Activated CD4-positive, alpha-beta T cell treated with anti-CD3 and anti-CD28 coated beads for 48 hours (primary cell): Measurements from ENCODE around the gene OTOP2.

Source experiments
- DNase-seq: peaks from one replicate; pipeline ENCODE4 v3.0.0-alpha.2; 2020

Gene OTOP2

GRCh38 chr17:74924250-74924948 is at the start of gene OTOP2:
OTOP2 (plus strand) TSS chr17:74924273; CDS start chr17:74924633, 360 bp downstream.
- peak; percentile 27 for DNase-seq

- no peak for DNase-seq
Observed at GRCh38 chr17:74874615-74875037, 49.4 kb upstream of the OTOP2 start.

- no peak for DNase-seq
Observed at GRCh38 chr17:74875155-74875976, 48.7 kb upstream of the OTOP2 start.

- no peak for DNase-seq
Observed at GRCh38 chr17:74875977-74876593, 48.0 kb upstream of the OTOP2 start.

GRCh38 chr17:74877592-74878548 is 46.2 kb upstream of the OTOP2 start:
- no peak for DNase-seq

- DNase-seq: no peak
Observed at GRCh38 chr17:74878658-74879057, 45.4 kb upstream of the OTOP2 start.

GRCh38 chr17:74879308-74879707 is 44.8 kb upstream of the OTOP2 start:
- no peak for DNase-seq

GRCh38 chr17:74881073-74881472 is 43.0 kb upstream of the OTOP2 start:
- no peak for DNase-seq

GRCh38 chr17:74882517-74883240 is 41.4 kb upstream of the OTOP2 start:
- no peak for DNase-seq

- DNase-seq: no peak
Observed at GRCh38 chr17:74883241-74883745, 40.8 kb upstream of the OTOP2 start.

GRCh38 chr17:74888469-74888868 is 35.6 kb upstream of the OTOP2 start:
- no peak for DNase-seq

GRCh38 chr17:74890554-74890953 is 33.5 kb upstream of the OTOP2 start:
- DNase-seq: no peak

- DNase-seq: no peak
Observed at GRCh38 chr17:74892013-74892841, 31.8 kb upstream of the OTOP2 start.

GRCh38 chr17:74892974-74893911 is 30.8 kb upstream of the OTOP2 start, which contains the start of gene FADS6:
FADS6 (minus strand) TSS chr17:74893633; CDS start chr17:74893595, 38 bp downstream.
- DNase-seq: no peak

GRCh38 chr17:74893936-74894671 is 30.0 kb upstream of the OTOP2 start:
- no peak for DNase-seq

GRCh38 chr17:74898376-74898946 is 25.6 kb upstream of the OTOP2 start:
- DNase-seq: no peak

- DNase-seq: no peak
Observed at GRCh38 chr17:74900208-74900607, 23.9 kb upstream of the OTOP2 start.
